ENCODE measurements around the gene COL17A1. TPM values are rescaled to one million over a fixed set of nuclear protein-coding genes. Genes with fewer than 3 reads are reported as not detected.

Gene COL17A1
- total RNA-seq, 1 experiment from 2014 or later, result 514 TPM

GRCh38 chr10:104022026-104022425 is 63.7 kb downstream of the COL17A1 start:
- BruUV-seq (replicated peaks), result no TSS peak
- ChIA-PET CTCF (interaction anchor here (0.9 to 1.1 kb wide), 2 partner anchors 102 to 137 kb away, joined by 3 to 4 read pairs; no protein-coding TSS in a partner anchor), POLR2A (interaction anchor here (2.6 to 2.8 kb wide), 2 partner anchors 11 to 134 kb away, joined by 8 to 14 read pairs; no protein-coding TSS in a partner anchor)
- intact Hi-C loops (cut with micrococcal nuclease), result no loop called here
- no peaks in the 10 kb centered on the region for H3K4me1 Mint-ChIP-seq (ENCODE audit: insufficient read depth, unreplicated experiment)
- no peak overlapping the region for H3K4me3 Mint-ChIP-seq (ENCODE audit: unreplicated experiment)
- H3K27me3 Mint-ChIP-seq (ENCODE audit: insufficient read depth, unreplicated experiment), result no peaks in the 10 kb centered on the region
- H3K27ac Mint-ChIP-seq (ENCODE audit: low read depth, unreplicated experiment), result no peak overlapping the region
- TF ChIP-seq CTCF (IDR thresholded peaks at IDR 0.05; ENCODE audit: unreplicated experiment), result no peak
- DNase-seq (ENCODE audit: unreplicated experiment), result no peak
- H3K36me3 Mint-ChIP-seq (ENCODE audit: insufficient read depth, unreplicated experiment), result peaks cover 90% of the 10 kb centered on the region
- H3K9me3 Mint-ChIP-seq (ENCODE audit: unreplicated experiment), result no peaks in the 10 kb centered on the region

GRCh38 chr10:104021246-104021645 is 64.4 kb downstream of the COL17A1 start:
- DNase-seq (ENCODE audit: unreplicated experiment), result no peak
- Mint-ChIP-seq H3K4me1 (ENCODE audit: insufficient read depth, unreplicated experiment) (no peaks in the 10 kb centered on the region), H3K36me3 (ENCODE audit: insufficient read depth, unreplicated experiment) (peaks cover 88% of the 10 kb centered on the region), H3K9me3 (ENCODE audit: unreplicated experiment) (no peaks in the 10 kb centered on the region), H3K27ac (ENCODE audit: low read depth, unreplicated experiment) (no peak overlapping the region), H3K27me3 (ENCODE audit: insufficient read depth, unreplicated experiment) (no peaks in the 10 kb centered on the region), H3K4me3 (ENCODE audit: unreplicated experiment) (no peak overlapping the region)
- ChIA-PET CTCF (interaction anchor here (0.7 to 1.2 kb wide), 4 partner anchors 38 to 136 kb away, joined by 3 to 4 read pairs (median 4); no protein-coding TSS in a partner anchor), POLR2A (interaction anchor here (1.0 to 2.8 kb wide), 5 partner anchors 8 to 149 kb away, joined by 3 to 14 read pairs (median 4); no protein-coding TSS in a partner anchor)
- no peak for TF ChIP-seq CTCF (IDR thresholded peaks at IDR 0.05; ENCODE audit: unreplicated experiment)
- intact Hi-C loops (cut with micrococcal nuclease), result no loop called here
- no TSS peak for BruUV-seq (replicated peaks)

GRCh38 chr10:104020020-104020419 is 65.7 kb downstream of the COL17A1 start:
- no TSS peak for BruUV-seq (replicated peaks)
- Mint-ChIP-seq H3K27me3 (ENCODE audit: insufficient read depth, unreplicated experiment) (no peaks in the 10 kb centered on the region), H3K36me3 (ENCODE audit: insufficient read depth, unreplicated experiment) (peaks cover 85% of the 10 kb centered on the region), H3K9me3 (ENCODE audit: unreplicated experiment) (no peaks in the 10 kb centered on the region), H3K4me1 (ENCODE audit: insufficient read depth, unreplicated experiment) (no peaks in the 10 kb centered on the region), H3K27ac (ENCODE audit: low read depth, unreplicated experiment) (no peak overlapping the region), H3K4me3 (ENCODE audit: unreplicated experiment) (no peak overlapping the region)
- no peak for DNase-seq (ENCODE audit: unreplicated experiment)
- intact Hi-C loops (cut with micrococcal nuclease), result no loop called here
- TF ChIP-seq CTCF (IDR thresholded peaks at IDR 0.05; ENCODE audit: unreplicated experiment), result no peak
- ChIA-PET POLR2A (interaction anchor here (0.7 to 1.5 kb wide), 3 partner anchors 9 to 125 kb away, joined by 3 to 4 read pairs (median 3); no protein-coding TSS in a partner anchor), CTCF (interaction anchor here (0.6 kb wide), 1 partner anchor 10 kb away, joined by 4 read pairs; no protein-coding TSS in a partner anchor)

GRCh38 chr10:104018471-104018870 is 67.2 kb downstream of the COL17A1 start:
- ChIA-PET POLR2A (interaction anchor here (0.7 to 2.9 kb wide), 10 partner anchors 10 to 132 kb away, joined by 3 to 15 read pairs (median 5); partner anchors contain the start of genes SFR1 and STN1), CTCF (interaction anchor here (0.6 to 1.7 kb wide), 4 partner anchors 103 to 294 kb away, joined by 3 to 10 read pairs (median 4); partner anchors contain the start of gene SFR1)
- DNase-seq (ENCODE audit: unreplicated experiment), result no peak
- no peak overlapping the region for H3K4me3 Mint-ChIP-seq (ENCODE audit: unreplicated experiment)
- H3K36me3 Mint-ChIP-seq (ENCODE audit: insufficient read depth, unreplicated experiment), result peaks cover 81% of the 10 kb centered on the region
- no TSS peak for BruUV-seq (replicated peaks)
- no peaks in the 10 kb centered on the region for H3K4me1 Mint-ChIP-seq (ENCODE audit: insufficient read depth, unreplicated experiment)
- intact Hi-C loops (cut with micrococcal nuclease), result loop anchor here (10.0 kb wide), 1 partner anchor 304 kb away; no protein-coding TSS in a partner anchor
- no peak for TF ChIP-seq CTCF (IDR thresholded peaks at IDR 0.05; ENCODE audit: unreplicated experiment)
- H3K9me3 Mint-ChIP-seq (ENCODE audit: unreplicated experiment), result no peaks in the 10 kb centered on the region
- no peaks in the 10 kb centered on the region for H3K27me3 Mint-ChIP-seq (ENCODE audit: insufficient read depth, unreplicated experiment)
- H3K27ac Mint-ChIP-seq (ENCODE audit: low read depth, unreplicated experiment), result no peak overlapping the region
